ENCODE data around the gene DGKZ.

The DGKZ gene

GRCh38 chr11:46341454-46341853 is 5.8 kb upstream of the DGKZ start:
- no peak for DNase-seq (ENCODE audit: low read depth, low spot score)
- H3K4me3 ChIP-seq (ENCODE audit: low read length) = no peak overlapping the region

- H3K4me3 ChIP-seq (ENCODE audit: low read length) = peak overlapping the region; percentile 18
- peak; percentile 83 for DNase-seq (ENCODE audit: low read depth, low spot score)
These were observed 5.0 kb upstream of the DGKZ start for GRCh38 chr11:46342239-46342638.

GRCh38 chr11:46343520-46343919 is 3.7 kb upstream of the DGKZ start:
- no peak overlapping the region for H3K4me3 ChIP-seq (ENCODE audit: low read length)
- no peak for DNase-seq (ENCODE audit: low read depth, low spot score)

GRCh38 chr11:46345131-46345597 is 2.1 kb upstream of the DGKZ start:
- no peak overlapping the region for H3K4me3 ChIP-seq (ENCODE audit: low read length)
- no peak for DNase-seq (ENCODE audit: low read depth, low spot score)

- no peak overlapping the region for H3K4me3 ChIP-seq (ENCODE audit: low read length)
- no peak for DNase-seq (ENCODE audit: low read depth, low spot score)
These were observed 1.3 kb upstream of the DGKZ start for GRCh38 chr11:46345881-46346484.

- peak overlapping the region; percentile 89 for H3K4me3 ChIP-seq (ENCODE audit: low read length)
- no peak for DNase-seq (ENCODE audit: low read depth, low spot score)
These were observed 511 bp downstream of the DGKZ start for GRCh38 chr11:46347637-46348311.

GRCh38 chr11:46348566-46349401 is 1.5 kb downstream of the DGKZ start:
- H3K4me3 ChIP-seq (ENCODE audit: low read length) = peak overlapping the region; percentile 89
- peak; percentile 67 for DNase-seq (ENCODE audit: low read depth, low spot score)

- DNase-seq (ENCODE audit: low read depth, low spot score) = no peak
- no peak overlapping the region for H3K4me3 ChIP-seq (ENCODE audit: low read length)
These were observed 3.4 kb downstream of the DGKZ start for GRCh38 chr11:46350695-46351094.

- H3K4me3 ChIP-seq (ENCODE audit: low read length) = no peak overlapping the region
- no peak for DNase-seq (ENCODE audit: low read depth, low spot score)
These were observed 3.9 kb downstream of the DGKZ start for GRCh38 chr11:46351148-46351547.

- no peak overlapping the region for H3K4me3 ChIP-seq (ENCODE audit: low read length)
- DNase-seq (ENCODE audit: low read depth, low spot score) = no peak
These were observed 4.3 kb downstream of the DGKZ start for GRCh38 chr11:46351606-46352005.

- DNase-seq (ENCODE audit: low read depth, low spot score) = no peak
- H3K4me3 ChIP-seq (ENCODE audit: low read length) = no peak overlapping the region
These were observed 5.0 kb downstream of the DGKZ start for GRCh38 chr11:46352063-46352841.

GRCh38 chr11:46353698-46354097 is 6.4 kb downstream of the DGKZ start:
- no peak for DNase-seq (ENCODE audit: low read depth, low spot score)
- no peak overlapping the region for H3K4me3 ChIP-seq (ENCODE audit: low read length)

- no peak overlapping the region for H3K4me3 ChIP-seq (ENCODE audit: low read length)
- DNase-seq (ENCODE audit: low read depth, low spot score) = no peak
These were observed 9.7 kb downstream of the DGKZ start for GRCh38 chr11:46356924-46357482.

- no peak overlapping the region for H3K4me3 ChIP-seq (ENCODE audit: low read length)
- DNase-seq (ENCODE audit: low read depth, low spot score) = no peak
These were observed 10.2 kb downstream of the DGKZ start for GRCh38 chr11:46357483-46357936.

- DNase-seq (ENCODE audit: low read depth, low spot score) = no peak
- H3K4me3 ChIP-seq (ENCODE audit: low read length) = no peak overlapping the region
These were observed 12.7 kb downstream of the DGKZ start for GRCh38 chr11:46359953-46360352.

GRCh38 chr11:46360878-46361277 is 13.6 kb downstream of the DGKZ start:
- no peak for DNase-seq (ENCODE audit: low read depth, low spot score)
- H3K4me3 ChIP-seq (ENCODE audit: low read length) = peak overlapping the region; percentile 81

- peak; percentile 85 for DNase-seq (ENCODE audit: low read depth, low spot score)
- peak overlapping the region; percentile 81 for H3K4me3 ChIP-seq (ENCODE audit: low read length)
These were observed 14.3 kb downstream of the DGKZ start for GRCh38 chr11:46361283-46362155.
